ENCODE measurements around the gene DPF3. TPM values are rescaled to one million over a fixed set of nuclear protein-coding genes. Genes with fewer than 3 reads are reported as not detected.

Gene DPF3
- total and polyA plus RNA-seq, 9 of the 15 experiments (the other 6 are each of a cell fraction or from before 2014, with no cell fraction given) = 0.21 to 4.9 (median 1.2) TPM

DNA sequence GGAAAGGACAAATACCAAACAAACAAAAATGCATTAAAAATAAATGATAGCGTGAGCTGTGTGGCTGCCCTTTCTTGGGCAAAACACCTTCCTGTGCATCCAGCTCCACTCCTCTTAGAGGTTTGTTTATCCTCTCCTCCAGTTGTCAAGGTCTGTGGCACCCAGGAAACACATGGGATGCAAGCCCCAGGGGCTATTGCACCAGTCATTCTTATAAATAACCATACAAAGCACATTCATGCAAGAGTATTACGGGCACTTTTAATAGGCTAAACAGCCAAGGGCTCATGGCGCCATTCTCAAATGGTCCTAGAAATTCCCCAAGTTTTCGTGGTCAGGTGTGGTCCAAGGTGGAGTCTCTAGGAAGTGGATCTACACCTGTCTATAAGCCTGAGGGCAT is 257.0 kb downstream of the DPF3 start:
- FAIRE-seq (no peak), ATAC-seq (no peak), DNase-seq (ENCODE audit: extremely low read depth in 1 of 4, low spot score in 3 of 4) (no peak)
- H4K20me1 ChIP-seq (replicated peaks; ENCODE audit: control insufficient read depth, insufficient read depth, low read length) = no peaks in the 10 kb centered on the region
- no TSS peak for BruUV-seq (replicated peaks)
- POLR2A ChIA-PET = no interaction called here
- H3K9ac ChIP-seq (ENCODE audit: insufficient read depth in 1 of 2, low read depth in 2 of 2, low read length in 2 of 2) = no peak overlapping the region
- intact Hi-C loops (cut with micrococcal nuclease) = no loop called here
- no peaks in the 10 kb centered on the region for H3K4me1 ChIP-seq (replicated peaks in 1 of 2; ENCODE audit: control insufficient read depth in 2 of 2, insufficient read depth in 2 of 2, low read length in 2 of 2)
- CTCF ChIA-PET (ENCODE audit: low intra/inter-chr PET ratio) = no interaction called here
- H3K4me3 ChIP-seq = no peak overlapping the region
- no peak overlapping the region for H2AFZ ChIP-seq (ENCODE audit: low read depth, low read length)
- H3K9me1 ChIP-seq (ENCODE audit: control insufficient read depth, insufficient read depth, low read length) = no peaks in the 10 kb centered on the region
- no peaks in the 10 kb centered on the region for H3K9me3 ChIP-seq (replicated peaks; ENCODE audit: control insufficient read depth, insufficient read depth, low read depth, low read length)
- no peak overlapping the region for H3K4me2 ChIP-seq (ENCODE audit: insufficient read depth, low read length)
- no peaks in the 10 kb centered on the region for H3K27me3 ChIP-seq (ENCODE audit: control insufficient read depth in 2 of 2, insufficient read depth in 2 of 2, low read length in 2 of 2)
- in situ Hi-C loops (cut with MboI) = no loop called here
- no peaks in the 10 kb centered on the region for H3K79me2 ChIP-seq (ENCODE audit: control insufficient read depth, insufficient read depth, low read length)
- no peaks in the 10 kb centered on the region for H3K36me3 ChIP-seq (ENCODE audit: control insufficient read depth, insufficient read depth, low read length)
- 0% methylated on average over 4 of the region's 4 CpGs for WGBS (ENCODE audit: insufficient coverage, low coverage, missing lambda C conversion rate)
- no peak overlapping the region for H3K27ac ChIP-seq (ENCODE audit: extremely low read depth, low read depth, low read length)
- TF ChIP-seq, protein P1, sequence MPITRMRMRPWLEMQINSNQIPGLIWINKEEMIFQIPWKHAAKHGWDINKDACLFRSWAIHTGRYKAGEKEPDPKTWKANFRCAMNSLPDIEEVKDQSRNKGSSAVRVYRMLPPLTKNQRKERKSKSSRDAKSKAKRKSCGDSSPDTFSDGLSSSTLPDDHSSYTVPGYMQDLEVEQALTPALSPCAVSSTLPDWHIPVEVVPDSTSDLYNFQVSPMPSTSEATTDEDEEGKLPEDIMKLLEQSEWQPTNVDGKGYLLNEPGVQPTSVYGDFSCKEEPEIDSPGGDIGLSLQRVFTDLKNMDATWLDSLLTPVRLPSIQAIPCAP (CRISPR knock-in tag; IDR thresholded peaks at IDR 0.05; ENCODE audit: borderline replicate concordance) = no peak
- TF ChIP-seq, protein P2, sequence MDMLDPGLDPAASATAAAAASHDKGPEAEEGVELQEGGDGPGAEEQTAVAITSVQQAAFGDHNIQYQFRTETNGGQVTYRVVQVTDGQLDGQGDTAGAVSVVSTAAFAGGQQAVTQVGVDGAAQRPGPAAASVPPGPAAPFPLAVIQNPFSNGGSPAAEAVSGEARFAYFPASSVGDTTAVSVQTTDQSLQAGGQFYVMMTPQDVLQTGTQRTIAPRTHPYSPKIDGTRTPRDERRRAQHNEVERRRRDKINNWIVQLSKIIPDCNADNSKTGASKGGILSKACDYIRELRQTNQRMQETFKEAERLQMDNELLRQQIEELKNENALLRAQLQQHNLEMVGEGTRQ (CRISPR knock-in tag; IDR thresholded peaks at IDR 0.05) = no peak
- TF ChIP-seq RB1 (IDR thresholded peaks at IDR 0.05; ENCODE audit: low read depth) = no peak
- TF ChIP-seq ZNF707 (CRISPR knock-in tag; conservative IDR thresholded peaks at IDR 0.05) = no peak
- no peak for TF ChIP-seq MCM7 (IDR thresholded peaks at IDR 0.05)
- TF ChIP-seq, protein P3, sequence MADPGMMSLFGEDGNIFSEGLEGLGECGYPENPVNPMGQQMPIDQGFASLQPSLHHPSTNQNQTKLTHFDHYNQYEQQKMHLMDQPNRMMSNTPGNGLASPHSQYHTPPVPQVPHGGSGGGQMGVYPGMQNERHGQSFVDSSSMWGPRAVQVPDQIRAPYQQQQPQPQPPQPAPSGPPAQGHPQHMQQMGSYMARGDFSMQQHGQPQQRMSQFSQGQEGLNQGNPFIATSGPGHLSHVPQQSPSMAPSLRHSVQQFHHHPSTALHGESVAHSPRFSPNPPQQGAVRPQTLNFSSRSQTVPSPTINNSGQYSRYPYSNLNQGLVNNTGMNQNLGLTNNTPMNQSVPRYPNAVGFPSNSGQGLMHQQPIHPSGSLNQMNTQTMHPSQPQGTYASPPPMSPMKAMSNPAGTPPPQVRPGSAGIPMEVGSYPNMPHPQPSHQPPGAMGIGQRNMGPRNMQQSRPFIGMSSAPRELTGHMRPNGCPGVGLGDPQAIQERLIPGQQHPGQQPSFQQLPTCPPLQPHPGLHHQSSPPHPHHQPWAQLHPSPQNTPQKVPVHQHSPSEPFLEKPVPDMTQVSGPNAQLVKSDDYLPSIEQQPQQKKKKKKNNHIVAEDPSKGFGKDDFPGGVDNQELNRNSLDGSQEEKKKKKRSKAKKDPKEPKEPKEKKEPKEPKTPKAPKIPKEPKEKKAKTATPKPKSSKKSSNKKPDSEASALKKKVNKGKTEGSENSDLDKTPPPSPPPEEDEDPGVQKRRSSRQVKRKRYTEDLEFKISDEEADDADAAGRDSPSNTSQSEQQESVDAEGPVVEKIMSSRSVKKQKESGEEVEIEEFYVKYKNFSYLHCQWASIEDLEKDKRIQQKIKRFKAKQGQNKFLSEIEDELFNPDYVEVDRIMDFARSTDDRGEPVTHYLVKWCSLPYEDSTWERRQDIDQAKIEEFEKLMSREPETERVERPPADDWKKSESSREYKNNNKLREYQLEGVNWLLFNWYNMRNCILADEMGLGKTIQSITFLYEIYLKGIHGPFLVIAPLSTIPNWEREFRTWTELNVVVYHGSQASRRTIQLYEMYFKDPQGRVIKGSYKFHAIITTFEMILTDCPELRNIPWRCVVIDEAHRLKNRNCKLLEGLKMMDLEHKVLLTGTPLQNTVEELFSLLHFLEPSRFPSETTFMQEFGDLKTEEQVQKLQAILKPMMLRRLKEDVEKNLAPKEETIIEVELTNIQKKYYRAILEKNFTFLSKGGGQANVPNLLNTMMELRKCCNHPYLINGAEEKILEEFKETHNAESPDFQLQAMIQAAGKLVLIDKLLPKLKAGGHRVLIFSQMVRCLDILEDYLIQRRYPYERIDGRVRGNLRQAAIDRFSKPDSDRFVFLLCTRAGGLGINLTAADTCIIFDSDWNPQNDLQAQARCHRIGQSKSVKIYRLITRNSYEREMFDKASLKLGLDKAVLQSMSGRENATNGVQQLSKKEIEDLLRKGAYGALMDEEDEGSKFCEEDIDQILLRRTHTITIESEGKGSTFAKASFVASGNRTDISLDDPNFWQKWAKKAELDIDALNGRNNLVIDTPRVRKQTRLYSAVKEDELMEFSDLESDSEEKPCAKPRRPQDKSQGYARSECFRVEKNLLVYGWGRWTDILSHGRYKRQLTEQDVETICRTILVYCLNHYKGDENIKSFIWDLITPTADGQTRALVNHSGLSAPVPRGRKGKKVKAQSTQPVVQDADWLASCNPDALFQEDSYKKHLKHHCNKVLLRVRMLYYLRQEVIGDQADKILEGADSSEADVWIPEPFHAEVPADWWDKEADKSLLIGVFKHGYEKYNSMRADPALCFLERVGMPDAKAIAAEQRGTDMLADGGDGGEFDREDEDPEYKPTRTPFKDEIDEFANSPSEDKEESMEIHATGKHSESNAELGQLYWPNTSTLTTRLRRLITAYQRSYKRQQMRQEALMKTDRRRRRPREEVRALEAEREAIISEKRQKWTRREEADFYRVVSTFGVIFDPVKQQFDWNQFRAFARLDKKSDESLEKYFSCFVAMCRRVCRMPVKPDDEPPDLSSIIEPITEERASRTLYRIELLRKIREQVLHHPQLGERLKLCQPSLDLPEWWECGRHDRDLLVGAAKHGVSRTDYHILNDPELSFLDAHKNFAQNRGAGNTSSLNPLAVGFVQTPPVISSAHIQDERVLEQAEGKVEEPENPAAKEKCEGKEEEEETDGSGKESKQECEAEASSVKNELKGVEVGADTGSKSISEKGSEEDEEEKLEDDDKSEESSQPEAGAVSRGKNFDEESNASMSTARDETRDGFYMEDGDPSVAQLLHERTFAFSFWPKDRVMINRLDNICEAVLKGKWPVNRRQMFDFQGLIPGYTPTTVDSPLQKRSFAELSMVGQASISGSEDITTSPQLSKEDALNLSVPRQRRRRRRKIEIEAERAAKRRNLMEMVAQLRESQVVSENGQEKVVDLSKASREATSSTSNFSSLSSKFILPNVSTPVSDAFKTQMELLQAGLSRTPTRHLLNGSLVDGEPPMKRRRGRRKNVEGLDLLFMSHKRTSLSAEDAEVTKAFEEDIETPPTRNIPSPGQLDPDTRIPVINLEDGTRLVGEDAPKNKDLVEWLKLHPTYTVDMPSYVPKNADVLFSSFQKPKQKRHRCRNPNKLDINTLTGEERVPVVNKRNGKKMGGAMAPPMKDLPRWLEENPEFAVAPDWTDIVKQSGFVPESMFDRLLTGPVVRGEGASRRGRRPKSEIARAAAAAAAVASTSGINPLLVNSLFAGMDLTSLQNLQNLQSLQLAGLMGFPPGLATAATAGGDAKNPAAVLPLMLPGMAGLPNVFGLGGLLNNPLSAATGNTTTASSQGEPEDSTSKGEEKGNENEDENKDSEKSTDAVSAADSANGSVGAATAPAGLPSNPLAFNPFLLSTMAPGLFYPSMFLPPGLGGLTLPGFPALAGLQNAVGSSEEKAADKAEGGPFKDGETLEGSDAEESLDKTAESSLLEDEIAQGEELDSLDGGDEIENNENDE (IDR thresholded peaks at IDR 0.05; ENCODE audit: low read depth, low read length) = no peak
- TF ChIP-seq PATZ1 (CRISPR knock-in tag; IDR thresholded peaks at IDR 0.05; ENCODE audit: borderline replicate concordance) = no peak
- TF ChIP-seq ZNF79 (CRISPR knock-in tag; IDR thresholded peaks at IDR 0.05; ENCODE audit: low read depth) = no peak

Data from K562 (cell line).